Mesendoderm (in vitro differentiated cells): ENCODE results near the gene TIGIT.

Experiments used
- DNase-seq: peaks from one replicate; pipeline ENCODE4 v3.0.0; 2013
- H2AK5ac ChIP-seq: 2 replicates; pipeline ENCODE4 v1.6.1; 2013; ENCODE audit warnings: low read length, inconsistent platforms
- H2BK120ac ChIP-seq: 2 replicates; pipeline ENCODE4 v1.6.1; 2013; ENCODE audit warnings: low read depth, mild to moderate bottlenecking, low read length, moderate library complexity, mixed read lengths
- H2BK15ac ChIP-seq: replicated peaks from 2 replicates; pipeline ENCODE4 v1.6.1; 2013; ENCODE audit warnings: low read depth, mild to moderate bottlenecking, moderate library complexity
- H2BK5ac ChIP-seq: 2 replicates; pipeline ENCODE4 v1.6.1; 2013; ENCODE audit warnings: low read length, inconsistent platforms
- H3K18ac ChIP-seq: 2 replicates; pipeline ENCODE4 v1.6.1; 2013; ENCODE audit warnings: mild to moderate bottlenecking, low read length, mixed read lengths
- H3K23ac ChIP-seq: one replicate; pipeline ENCODE4 v1.6.1; 2013; ENCODE audit warnings: low read length
- H3K27ac ChIP-seq: 2 replicates; pipeline ENCODE4 v1.5.1; 2013; ENCODE audit warnings: low read depth, mild to moderate bottlenecking, inconsistent platforms, low read length, moderate library complexity
- H3K27me3 ChIP-seq: 2 replicates; pipeline ENCODE4 v1.6.1; 2013; ENCODE audit warnings: low read length, control low read depth, mild to moderate bottlenecking, inconsistent platforms; ENCODE audit not compliant: insufficient read depth, poor library complexity
- H3K36me3 ChIP-seq: 2 replicates; pipeline ENCODE4 v1.6.1; 2013; ENCODE audit warnings: low read length, inconsistent platforms; ENCODE audit not compliant: control insufficient read depth, insufficient read depth
- H3K4ac ChIP-seq: one replicate; pipeline ENCODE4 v1.6.1; 2013; ENCODE audit warnings: low read depth, mild to moderate bottlenecking, low read length, moderate library complexity
- H3K4me1 ChIP-seq: 2 replicates; pipeline ENCODE4 v1.6.1; 2013; ENCODE audit warnings: low read depth, low read length, inconsistent platforms; ENCODE audit not compliant: control insufficient read depth
- H3K4me2 ChIP-seq: 2 replicates; pipeline ENCODE4 v1.6.1; 2013; ENCODE audit warnings: low read length
- H3K4me3 ChIP-seq: 2 replicates; pipeline ENCODE4 v1.5.1; 2013; ENCODE audit warnings: mild to moderate bottlenecking, low read length
- H3K56ac ChIP-seq: one replicate; pipeline ENCODE4 v1.6.1; 2013; ENCODE audit warnings: low read length
- H3K79me1 ChIP-seq: 2 replicates; pipeline ENCODE4 v1.6.1; 2013; ENCODE audit warnings: low read length, inconsistent platforms
- H3K79me2 ChIP-seq: 2 replicates; pipeline ENCODE4 v1.6.1; 2013; ENCODE audit warnings: mild to moderate bottlenecking, low read length; ENCODE audit not compliant: control insufficient read depth, insufficient read depth
- H3K9ac ChIP-seq: 2 replicates; pipeline ENCODE4 v1.6.1; 2013; ENCODE audit warnings: low read length, inconsistent platforms
- H4K5ac ChIP-seq: one replicate; pipeline ENCODE4 v1.6.1; 2013; ENCODE audit warnings: low read length
- H4K8ac ChIP-seq: one replicate; pipeline ENCODE4 v1.6.1; 2013; ENCODE audit warnings: low read depth, mild to moderate bottlenecking, control low read depth, low read length, moderate library complexity
- WGBS: extraction: QIAGEN DNeasy Blood & Tissue Kit; methylation state at CpG from one replicate; pipeline ENCODE4 v1.1.7; 2013; ENCODE audit warnings: low lambda C conversion rate, missing lambda C conversion rate; ENCODE audit not compliant: insufficient coverage; ENCODE audit errors: extremely low coverage; 5-methylcytosine and 5-hydroxymethylcytosine counted together

The TIGIT gene

DNA sequence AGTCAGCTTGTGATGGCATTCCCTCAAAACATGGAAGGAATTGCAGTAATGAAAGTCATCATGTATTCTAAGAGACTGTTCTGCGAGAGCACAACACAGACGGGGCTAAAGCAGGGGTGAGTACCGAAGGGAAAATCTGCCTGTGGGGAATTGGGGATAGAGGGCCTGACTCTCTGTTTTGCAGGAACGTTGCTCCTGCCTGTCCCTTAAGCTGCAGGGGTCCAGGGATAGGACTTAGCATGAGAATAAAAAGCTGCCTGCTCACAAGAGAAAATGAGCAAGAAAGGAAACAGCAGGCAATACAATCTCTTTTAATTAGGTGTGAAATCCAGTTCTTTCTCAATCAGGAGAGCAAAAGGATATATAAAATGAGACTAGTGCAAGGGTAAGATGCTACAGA, 62.2 kb downstream of the TIGIT start:
- H3K4me2 ChIP-seq = no peak overlapping the region
- H3K9ac ChIP-seq = no peak overlapping the region
- H3K79me1 ChIP-seq = no peaks in the 10 kb centered on the region
- no peaks in the 10 kb centered on the region for H3K79me2 ChIP-seq
- no peaks in the 10 kb centered on the region for H3K27me3 ChIP-seq
- no peak overlapping the region for H3K4me3 ChIP-seq
- no peak overlapping the region for H2BK120ac ChIP-seq
- H2BK5ac ChIP-seq = no peak overlapping the region
- no peaks in the 10 kb centered on the region for H3K36me3 ChIP-seq
- no peak overlapping the region for H3K18ac ChIP-seq
- no peak overlapping the region for H4K5ac ChIP-seq
- no peak overlapping the region for H2BK15ac ChIP-seq
- no peak overlapping the region for H3K4ac ChIP-seq
- no peak overlapping the region for H4K8ac ChIP-seq
- no peak overlapping the region for H3K23ac ChIP-seq
- peak; percentile 60 for DNase-seq
- H3K56ac ChIP-seq = no peak overlapping the region
- no peak overlapping the region for H2AK5ac ChIP-seq
- no CpG with 5 or more reads among the region's 4 CpGs for WGBS
- H3K4me1 ChIP-seq = no peaks in the 10 kb centered on the region
- no peak overlapping the region for H3K27ac ChIP-seq

- WGBS = no CpG with 5 or more reads among the region's 1 CpG
- no peaks in the 10 kb centered on the region for H3K79me1 ChIP-seq
- H3K23ac ChIP-seq = no peak overlapping the region
- no peak overlapping the region for H4K5ac ChIP-seq
- H3K27me3 ChIP-seq = no peaks in the 10 kb centered on the region
- no peak overlapping the region for H3K27ac ChIP-seq
- no peak overlapping the region for H3K4me3 ChIP-seq
- no peak overlapping the region for H2BK15ac ChIP-seq
- H3K4me1 ChIP-seq = no peaks in the 10 kb centered on the region
- H3K9ac ChIP-seq = no peak overlapping the region
- no peak overlapping the region for H3K56ac ChIP-seq
- H2BK120ac ChIP-seq = no peak overlapping the region
- H3K18ac ChIP-seq = no peak overlapping the region
- H3K4ac ChIP-seq = no peak overlapping the region
- DNase-seq = no peak
- H2AK5ac ChIP-seq = no peak overlapping the region
- no peaks in the 10 kb centered on the region for H3K36me3 ChIP-seq
- no peak overlapping the region for H3K4me2 ChIP-seq
- no peak overlapping the region for H2BK5ac ChIP-seq
- H3K79me2 ChIP-seq = no peaks in the 10 kb centered on the region
- H4K8ac ChIP-seq = no peak overlapping the region
These were observed 62.7 kb downstream of the TIGIT start for GRCh38 chr3:114356525-114356924.
